Activated T-cell treated with anti-CD3 and anti-CD28 coated beads, Interleukin-2, amount 50 U/mL, for 1 hour (primary cell): Measurements from ENCODE around the gene KCTD17.

Source experiments
- DNase-seq: peaks from one replicate; pipeline ENCODE4 v3.0.0-alpha.2; 2020

KCTD17 gene

DNA sequence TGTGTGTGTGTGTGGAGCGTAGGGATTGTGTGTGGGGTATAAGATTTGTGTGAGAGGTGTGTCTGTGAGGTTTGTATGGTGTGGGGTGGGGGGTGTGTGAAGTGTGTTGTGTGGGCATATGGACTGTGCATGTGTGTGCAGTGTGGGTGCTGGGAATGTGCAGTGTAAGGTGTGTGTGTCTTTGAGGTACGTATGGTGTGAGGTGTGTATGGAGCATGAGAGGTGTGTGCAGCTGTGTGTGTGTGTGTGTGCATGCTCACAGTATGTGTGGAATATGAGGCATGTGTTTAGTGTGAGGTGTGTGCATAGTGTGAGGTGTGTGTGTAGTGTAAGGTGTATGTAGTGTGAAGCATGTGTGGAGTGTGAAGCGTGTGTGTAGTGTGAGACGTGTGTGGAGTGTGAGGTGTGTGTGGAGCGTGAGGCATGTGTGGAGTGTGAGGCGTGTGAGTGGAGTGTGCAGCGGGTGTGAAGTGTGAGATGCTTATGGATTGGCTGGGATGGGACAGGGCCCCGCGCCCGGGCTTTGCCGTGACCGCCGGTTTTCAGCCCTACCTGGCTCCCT, 59.7 kb downstream of the KCTD17 start:
- DNase-seq: no peak

DNA sequence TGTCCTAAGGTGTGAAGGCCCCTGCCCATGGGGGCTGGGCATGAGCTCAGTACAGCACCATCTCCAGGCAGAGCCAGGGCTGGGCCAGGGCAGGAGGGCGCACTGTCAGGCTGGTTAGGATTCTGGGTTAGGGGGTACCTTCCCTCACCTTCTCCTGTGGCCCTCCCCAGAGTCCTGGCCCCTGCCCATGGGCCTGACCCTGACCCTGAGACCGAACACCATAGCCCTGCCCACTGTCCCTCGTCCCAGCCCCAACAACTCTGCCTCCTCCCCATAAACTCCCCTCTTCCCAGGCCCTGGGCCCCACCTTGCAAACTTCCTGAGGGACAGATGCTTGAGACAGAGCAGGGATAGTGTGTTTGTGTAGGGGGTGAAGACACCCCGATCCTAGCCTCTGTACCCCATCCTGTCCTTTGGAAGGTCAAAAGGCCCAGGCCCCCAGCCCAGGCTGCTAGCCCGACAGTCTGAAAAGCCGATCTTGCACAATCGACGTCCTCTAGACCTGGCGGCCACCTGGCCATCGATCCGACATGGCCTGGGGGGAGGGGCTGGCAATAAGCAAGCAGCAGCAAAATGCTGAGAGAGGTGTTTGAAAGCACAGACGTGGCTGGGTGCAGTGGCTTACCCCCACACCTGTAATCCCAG, 60.7 kb downstream of the KCTD17 start:
- DNase-seq: no peak
